GM19468 (cell line): Measurements from ENCODE around the gene SFXN5.

Experiments used
- ATAC-seq: cut with Tn5 transposase; IDR thresholded peaks from one replicate; pipeline ENCODE4 v1.9.1; 2021; ENCODE audit warnings: mild to moderate bottlenecking, moderate library complexity, moderate number of reproducible peaks; ENCODE audit not compliant: unreplicated experiment; ENCODE audit errors: extremely low read depth

SFXN5 gene

GRCh38 chr2:72947952-72948830, 123.3 kb downstream of the SFXN5 start:
- ATAC-seq = no peak

GRCh38 chr2:72946466-72946865, 125.0 kb downstream of the SFXN5 start:
- no peak for ATAC-seq

GRCh38 chr2:72945450-72946019, 126.0 kb downstream of the SFXN5 start:
- no peak for ATAC-seq

- no peak for ATAC-seq
These were observed 126.6 kb downstream of the SFXN5 start for GRCh38 chr2:72944804-72945449.

GRCh38 chr2:72943540-72944395, 127.7 kb downstream of the SFXN5 start:
- no peak for ATAC-seq

GRCh38 chr2:72942881-72943418, 128.6 kb downstream of the SFXN5 start:
- no peak for ATAC-seq

- ATAC-seq = no peak
These were observed 129.2 kb downstream of the SFXN5 start for GRCh38 chr2:72942293-72942692.

- ATAC-seq = no peak
These were observed 130.7 kb downstream of the SFXN5 start for GRCh38 chr2:72940786-72941185.

- ATAC-seq = no peak
These were observed 131.2 kb downstream of the SFXN5 start for GRCh38 chr2:72940361-72940760.

- ATAC-seq = no peak
These were observed 133.1 kb downstream of the SFXN5 start for GRCh38 chr2:72938455-72938854.

- no peak for ATAC-seq
These were observed 134.2 kb downstream of the SFXN5 start for GRCh38 chr2:72937356-72937669.

- no peak for ATAC-seq
These were observed 134.7 kb downstream of the SFXN5 start for GRCh38 chr2:72936660-72937355.

GRCh38 chr2:72935611-72935957, 135.9 kb downstream of the SFXN5 start:
- no peak for ATAC-seq

GRCh38 chr2:72934683-72935610, 136.6 kb downstream of the SFXN5 start:
- peak; percentile 44 for ATAC-seq

GRCh38 chr2:72933646-72934151, 137.8 kb downstream of the SFXN5 start:
- ATAC-seq = no peak

- ATAC-seq = no peak
These were observed 138.3 kb downstream of the SFXN5 start for GRCh38 chr2:72933207-72933606.

- ATAC-seq = no peak
These were observed 138.7 kb downstream of the SFXN5 start for GRCh38 chr2:72932805-72933204.

- no peak for ATAC-seq
These were observed 139.3 kb downstream of the SFXN5 start for GRCh38 chr2:72932045-72932740.
